ENCODE data around the gene CCM2L.

- TF ChIP-seq CTCF (IDR thresholded peaks at IDR 0.05; ENCODE audit: borderline replicate concordance, extremely low read depth, low read length, poor library complexity, severe bottlenecking) (no peak), EZH2 (IDR thresholded peaks at IDR 0.05; ENCODE audit: borderline replicate concordance, low read depth, low read length, severe bottlenecking) (no peak)
These were observed 59.5 kb downstream of the CCM2L start for GRCh38 chr20:32069711-32070110.
